Measurements from ENCODE around the gene PLPP2.

PLPP2 gene

GRCh38 chr19:295687-296370 is 4.6 kb upstream of the PLPP2 start:
- no peak for TF ChIP-seq CTCF (IDR thresholded peaks at IDR 0.05; ENCODE audit: low read depth, low read length)
- H3K4me3 ChIP-seq (ENCODE audit: low read depth, low read length), result no peak overlapping the region

- peak; percentile 46 for TF ChIP-seq CTCF (IDR thresholded peaks at IDR 0.05; ENCODE audit: low read depth, low read length)
- H3K4me3 ChIP-seq (ENCODE audit: low read depth, low read length), result no peak overlapping the region
Observed at GRCh38 chr19:294946-295686, 3.9 kb upstream of the PLPP2 start.

GRCh38 chr19:294341-294945 is 3.2 kb upstream of the PLPP2 start:
- no peak for TF ChIP-seq CTCF (IDR thresholded peaks at IDR 0.05; ENCODE audit: low read depth, low read length)
- H3K4me3 ChIP-seq (ENCODE audit: low read depth, low read length), result no peak overlapping the region

- H3K4me3 ChIP-seq (ENCODE audit: low read depth, low read length), result no peak overlapping the region
- no peak for TF ChIP-seq CTCF (IDR thresholded peaks at IDR 0.05; ENCODE audit: low read depth, low read length)
Observed at GRCh38 chr19:293436-294110, 2.4 kb upstream of the PLPP2 start.

GRCh38 chr19:292951-293350 is 1.7 kb upstream of the PLPP2 start:
- H3K4me3 ChIP-seq (ENCODE audit: low read depth, low read length), result no peak overlapping the region
- no peak for TF ChIP-seq CTCF (IDR thresholded peaks at IDR 0.05; ENCODE audit: low read depth, low read length)

GRCh38 chr19:292281-292884 is 1.2 kb upstream of the PLPP2 start:
- no peak for TF ChIP-seq CTCF (IDR thresholded peaks at IDR 0.05; ENCODE audit: low read depth, low read length)
- no peak overlapping the region for H3K4me3 ChIP-seq (ENCODE audit: low read depth, low read length)
